GM18951 (cell line): ENCODE data around the gene TCEAL5.
"Not testable (repeated sequence)": the region's sequence is repeated elsewhere in the genome, so short reads cannot be mapped to it uniquely, and the experiment has no call there.

Experiments used
- POLR2A ChIP-seq: IDR thresholded peaks from 4 replicates; pipeline ENCODE4 v1.6.1; 2011; ENCODE audit warnings: mild to moderate bottlenecking; ENCODE audit not compliant: insufficient read length, insufficient read depth; ENCODE audit errors: extremely low read depth
- in situ Hi-C: fragments of 300-500 bp; cut with MboI; formaldehyde crosslinking; loops from one replicate; pipeline ENCODE4 v1.12.0; 2022; ENCODE audit warnings: low sequenced_read_pairs, mixed read lengths, inconsistent platforms; ENCODE audit not compliant: unreplicated experiment

Gene TCEAL5

DNA sequence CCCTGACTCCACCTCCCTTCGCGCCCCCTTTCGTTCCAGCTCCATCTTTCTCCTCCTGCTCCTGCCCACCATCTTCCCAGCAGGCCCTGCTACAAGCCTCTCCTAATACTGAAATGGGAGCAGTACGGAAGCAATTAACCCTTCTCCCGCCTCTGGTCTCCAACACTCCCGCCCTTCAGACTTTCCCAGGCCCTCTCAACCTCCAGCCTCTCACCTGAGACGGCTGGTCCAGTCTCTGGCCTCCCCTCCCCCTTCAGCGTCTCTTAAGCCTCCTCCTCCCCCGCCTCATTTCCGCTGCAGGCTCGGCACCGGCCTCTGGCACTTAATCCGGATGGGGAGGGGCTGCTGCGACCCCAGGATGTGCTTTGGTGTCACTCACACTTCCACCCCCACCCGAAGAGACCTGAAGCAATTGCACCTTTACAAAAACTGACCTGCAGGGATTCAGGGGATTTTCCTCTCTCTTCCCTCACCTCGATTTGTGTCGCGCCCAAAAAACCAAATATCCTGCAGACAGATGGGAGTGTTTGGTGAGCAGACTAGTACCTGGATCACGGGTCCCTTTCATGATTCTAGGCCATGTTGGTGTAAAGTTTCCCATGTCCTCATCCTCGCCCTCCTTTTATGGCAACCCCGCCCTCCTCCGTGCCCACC, 22.3 kb downstream of the TCEAL5 start:
- in situ Hi-C loops, result no loop called here
- no peak for TF ChIP-seq POLR2A

DNA sequence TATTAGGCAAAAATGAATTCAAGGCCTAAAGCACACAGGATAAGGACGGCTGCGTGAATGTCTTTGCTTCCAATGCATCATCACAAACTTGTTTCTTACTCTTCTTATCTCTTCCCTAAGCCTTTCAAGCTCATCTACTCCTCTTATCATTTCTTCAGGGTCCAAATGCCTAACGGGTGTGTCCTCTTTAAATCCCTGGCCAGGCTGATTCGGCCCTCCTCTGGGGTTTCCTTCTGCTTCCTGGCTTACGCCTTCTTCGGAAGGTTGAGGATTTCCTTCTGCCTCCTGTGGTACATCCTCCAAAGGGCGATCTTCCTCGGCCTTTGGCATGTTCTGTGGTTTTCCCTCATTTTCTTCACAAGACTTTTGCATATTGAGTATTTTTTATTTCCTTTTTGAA, 22.9 kb downstream of the TCEAL5 start:
- in situ Hi-C loops, result no loop called here
- TF ChIP-seq POLR2A, result no peak

DNA sequence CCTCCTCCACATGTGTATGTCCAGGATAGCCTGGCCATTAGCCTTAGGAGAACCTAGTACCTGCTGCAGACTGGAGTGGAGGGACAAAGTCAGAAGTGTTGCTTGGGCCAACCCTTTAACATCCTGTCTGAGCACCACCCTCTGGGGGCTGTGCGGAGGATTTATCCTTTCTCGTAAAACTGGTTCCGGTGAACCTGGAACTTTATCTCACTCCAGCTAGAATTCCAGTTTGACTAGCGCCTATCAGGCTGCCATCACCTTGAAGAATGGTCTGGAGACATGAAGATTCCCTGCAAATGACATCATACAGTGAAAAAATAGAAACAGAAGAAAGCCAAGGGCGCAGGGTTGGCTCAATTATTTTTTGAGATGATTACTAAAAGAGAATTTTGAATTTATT, 25.6 kb downstream of the TCEAL5 start:
- in situ Hi-C loops, result no loop called here
- TF ChIP-seq POLR2A, result no peak

DNA sequence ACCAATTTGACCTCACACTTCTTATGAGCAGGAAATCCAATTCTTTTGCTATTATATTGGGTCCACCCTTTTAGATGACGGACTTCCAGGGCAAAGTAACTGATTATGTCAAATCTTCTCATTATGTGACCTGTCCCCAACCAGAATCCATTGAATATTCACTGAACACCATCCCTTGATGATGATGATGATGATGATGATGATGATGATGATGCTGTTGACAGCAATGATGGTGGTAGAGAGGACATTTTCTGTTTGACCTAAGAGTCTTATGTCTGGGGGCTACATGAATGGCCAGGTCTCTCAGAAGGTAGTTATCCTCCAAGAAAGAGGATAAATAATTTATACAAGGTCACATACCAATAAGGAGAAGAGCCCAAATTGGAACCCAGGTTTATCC, 26.7 kb downstream of the TCEAL5 start:
- in situ Hi-C loops, result no loop called here
- no peak for TF ChIP-seq POLR2A

DNA sequence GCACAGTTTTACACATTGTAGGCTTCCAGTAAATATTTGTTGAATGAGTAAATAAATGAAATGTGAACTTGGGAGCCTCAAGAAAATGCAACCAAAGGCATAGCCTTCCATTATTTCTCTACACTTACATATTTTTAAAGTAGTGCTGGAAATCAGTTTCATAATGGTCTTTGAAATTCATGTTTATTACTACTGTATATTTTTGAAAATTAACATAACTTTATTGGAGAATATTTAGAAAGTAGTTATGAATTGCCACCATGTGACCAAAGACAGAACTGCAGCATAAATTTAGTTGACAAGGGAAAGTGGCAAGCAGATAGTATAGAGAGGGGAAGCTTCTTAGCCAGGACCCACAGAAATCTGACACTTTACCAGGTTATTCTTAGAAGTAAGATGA, 28.0 kb downstream of the TCEAL5 start:
- no peak for TF ChIP-seq POLR2A
- in situ Hi-C loops, result no loop called here

DNA sequence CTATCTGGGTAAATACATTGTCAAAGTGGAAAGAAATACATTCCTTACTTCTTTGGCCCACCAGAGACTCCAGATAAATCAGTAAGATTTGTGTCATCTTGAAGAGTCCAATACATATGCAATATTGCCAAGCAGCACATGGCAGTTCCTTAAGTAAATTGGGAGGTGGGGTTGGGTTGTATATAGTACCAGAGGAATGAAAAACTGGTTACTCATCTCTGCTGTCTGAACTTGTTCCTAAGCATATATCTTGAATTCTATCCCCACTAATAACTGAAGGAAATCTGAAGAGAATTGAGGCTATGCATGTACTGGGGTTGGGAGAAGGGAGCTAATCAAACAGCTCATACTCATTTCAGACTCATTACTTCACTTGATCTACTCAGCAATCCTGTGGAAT, 36.4 kb downstream of the TCEAL5 start:
- in situ Hi-C loops, result no loop called here
- TF ChIP-seq POLR2A, result no peak

DNA sequence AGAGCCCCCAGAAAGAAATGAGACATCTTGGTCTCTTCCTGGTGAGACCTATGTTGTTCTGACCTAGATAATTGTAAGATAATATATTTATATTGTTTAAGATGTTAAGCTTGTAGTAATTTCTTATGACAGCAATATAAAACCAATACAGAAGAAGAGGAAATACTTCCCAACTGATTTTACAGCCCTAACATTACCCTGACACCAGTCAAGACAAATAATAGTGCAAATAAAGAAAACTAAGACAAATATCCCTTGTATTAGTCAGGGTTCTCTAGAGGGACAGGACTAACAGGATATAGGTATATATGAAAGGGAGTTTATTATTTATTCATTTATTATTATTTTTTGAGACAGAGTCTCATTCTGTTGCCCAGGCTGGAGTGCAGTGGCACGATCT, 40.3 kb downstream of the TCEAL5 start:
- TF ChIP-seq POLR2A, result no peak
- in situ Hi-C loops, result no loop called here

DNA sequence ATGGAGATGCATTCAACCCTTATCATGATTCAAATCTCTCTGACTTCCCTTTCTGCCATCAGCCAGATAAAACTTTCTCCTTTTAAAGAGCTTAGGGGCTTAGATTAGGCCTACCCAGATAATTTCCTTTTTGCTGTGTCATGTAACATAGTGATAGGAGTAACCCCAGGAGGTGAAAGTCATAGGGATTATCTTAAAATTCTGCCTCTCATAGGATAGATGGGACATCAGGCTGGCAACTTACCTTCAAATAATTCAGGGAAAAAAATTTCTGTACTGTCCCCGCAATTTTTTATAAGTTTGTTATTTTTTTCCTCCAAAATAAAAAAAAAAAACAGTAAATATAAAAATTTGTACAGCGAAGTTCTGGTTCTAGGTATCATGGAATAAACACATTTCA, 40.9 kb downstream of the TCEAL5 start:
- in situ Hi-C loops, result not testable (repeated sequence)

DNA sequence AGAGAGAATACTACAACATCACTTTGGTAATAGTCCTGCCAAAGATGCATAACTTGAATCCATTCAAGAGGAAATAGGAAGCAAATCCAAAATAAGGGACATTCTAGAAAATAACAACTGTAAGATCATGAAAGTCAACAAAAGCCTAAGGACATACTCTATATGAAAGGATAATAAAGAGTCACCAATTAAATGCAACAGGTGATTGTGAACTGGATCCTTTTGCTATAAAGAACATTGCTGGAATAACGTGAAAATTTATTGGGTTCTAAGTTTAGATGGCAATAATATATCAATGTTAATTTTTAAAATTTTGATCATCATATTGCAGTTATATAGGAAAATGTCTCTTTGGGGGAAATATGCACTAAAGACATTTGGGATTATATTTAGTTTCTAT, 41.7 kb downstream of the TCEAL5 start:
- no peak for TF ChIP-seq POLR2A
- in situ Hi-C loops, result no loop called here

DNA sequence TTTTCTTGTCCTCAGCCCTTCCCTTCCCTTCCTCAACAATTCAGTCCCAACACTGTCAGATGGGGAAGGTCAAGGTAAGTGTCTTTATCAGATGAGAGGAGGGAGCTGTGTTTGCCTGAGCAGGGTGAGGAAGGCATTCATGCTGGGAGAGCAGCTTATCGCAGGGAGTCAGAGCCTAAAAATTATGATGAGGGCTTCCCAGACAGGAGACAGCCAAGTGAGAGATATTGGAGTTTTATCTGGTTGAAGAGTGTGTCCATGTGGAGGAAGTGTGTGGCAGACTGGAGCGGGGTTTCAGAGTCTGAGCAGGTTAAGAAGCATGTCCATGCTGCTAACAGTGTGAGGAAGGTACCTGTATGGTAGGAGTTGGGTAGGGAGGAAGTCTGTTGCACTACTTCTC, 43.3 kb downstream of the TCEAL5 start:
- in situ Hi-C loops, result no loop called here
- TF ChIP-seq POLR2A, result no peak

DNA sequence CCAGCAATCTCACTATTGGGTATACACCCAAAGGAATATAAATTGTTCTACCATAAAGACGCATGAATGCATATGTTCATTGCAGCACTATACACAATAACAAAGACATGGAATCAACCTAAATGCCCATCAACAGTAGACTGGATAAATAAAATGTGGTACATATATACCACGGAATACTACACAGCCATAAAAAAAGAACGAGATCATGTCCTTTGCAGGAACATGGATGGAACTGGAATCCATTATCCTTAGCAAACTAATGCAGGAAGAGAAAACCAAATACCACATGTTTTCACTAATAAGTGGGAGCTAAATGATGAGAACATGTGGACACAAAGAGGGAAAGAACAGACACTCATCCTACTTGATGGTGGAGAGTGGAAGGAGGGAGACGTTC, 50.6 kb downstream of the TCEAL5 start:
- in situ Hi-C loops, result not testable (repeated sequence)
